Ishikawa (cell line): ENCODE data around the gene ADCY2.

Experiments used
- CEBPB ChIP-seq: IDR thresholded peaks from 2 replicates; pipeline ENCODE4 v1.6.1; 2012
- CREB1 ChIP-seq: IDR thresholded peaks from 2 replicates; pipeline ENCODE4 v1.6.1; 2012; ENCODE audit warnings: low read depth
- EGR1 ChIP-seq: IDR thresholded peaks from 2 replicates; pipeline ENCODE4 v1.6.1; 2012
- EP300 ChIP-seq: IDR thresholded peaks from 2 replicates; pipeline ENCODE4 v1.6.1; 2012; ENCODE audit warnings: borderline replicate concordance
- FOXM1 ChIP-seq: IDR thresholded peaks from 2 replicates; pipeline ENCODE4 v1.6.1; 2012; ENCODE audit warnings: low read depth, borderline replicate concordance
- MAX ChIP-seq: IDR thresholded peaks from 2 replicates; pipeline ENCODE4 v1.6.1; 2012
- NFIC ChIP-seq: IDR thresholded peaks from 2 replicates; pipeline ENCODE4 v1.6.1; 2012
- RAD21 ChIP-seq: IDR thresholded peaks from 2 replicates; pipeline ENCODE4 v1.6.1; 2012; ENCODE audit warnings: low read depth
- REST ChIP-seq: IDR thresholded peaks from 2 replicates; pipeline ENCODE4 v1.6.1; 2012; ENCODE audit warnings: low read depth, mild to moderate bottlenecking
- TAF1 ChIP-seq: IDR thresholded peaks from 2 replicates; pipeline ENCODE4 v1.6.1; 2012; ENCODE audit warnings: low read depth, mild to moderate bottlenecking
- USF1 ChIP-seq: IDR thresholded peaks from 2 replicates; pipeline ENCODE4 v1.6.1; 2012
- YY1 ChIP-seq: IDR thresholded peaks from 2 replicates; pipeline ENCODE4 v1.6.1; 2012; ENCODE audit warnings: low read depth
- ZBTB7A ChIP-seq: IDR thresholded peaks from 2 replicates; pipeline ENCODE4 v1.6.1; 2012; ENCODE audit warnings: low read depth

- TF ChIP-seq MAX (no peak), EGR1 (no peak), REST (no peak), USF1 (no peak), RAD21 (no peak), FOXM1 (no peak), TAF1 (no peak), YY1 (no peak), ZBTB7A (no peak), EP300 (no peak), NFIC (no peak), CREB1 (no peak), CEBPB (no peak)
Observed at GRCh38 chr5:7435503-7435902, 39.6 kb downstream of the ADCY2 start.
